Adrenal gland (tissue), 5 donors: ENCODE measurements around the gene AEBP1.

Experiments used
- POLR2A ChIP-seq, 2 donors: fragments of 450-650 bp; IDR thresholded peaks; one replicate each; pipeline ENCODE4 v1.6.1; 2017; ENCODE audit warnings: antibody characterized with exemption in 2 of 2, mild to moderate bottlenecking in 2 of 2, moderate library complexity in 1 of 2
- TF ChIP-seq, protein P1 (sequence below), 6 experiments: fragments of 450-650 bp in 4 of 6; fragments of 200-600 bp in 2 of 6; sonication (generic) in 1 of 6; IDR thresholded peaks; 1 replicate in 5 of 6; 2 replicates in 1 of 6; pipeline versions ENCODE4 v1.5.1 to v1.8.0; 2016 to 2021; ENCODE audit warnings: antibody characterized with exemption in 6 of 6, mild to moderate bottlenecking in 2 of 6, moderate library complexity in 1 of 6
- donor health status: DM: no; HTN: no; CAD: no.

- TF ChIP-seq, protein P1, sequence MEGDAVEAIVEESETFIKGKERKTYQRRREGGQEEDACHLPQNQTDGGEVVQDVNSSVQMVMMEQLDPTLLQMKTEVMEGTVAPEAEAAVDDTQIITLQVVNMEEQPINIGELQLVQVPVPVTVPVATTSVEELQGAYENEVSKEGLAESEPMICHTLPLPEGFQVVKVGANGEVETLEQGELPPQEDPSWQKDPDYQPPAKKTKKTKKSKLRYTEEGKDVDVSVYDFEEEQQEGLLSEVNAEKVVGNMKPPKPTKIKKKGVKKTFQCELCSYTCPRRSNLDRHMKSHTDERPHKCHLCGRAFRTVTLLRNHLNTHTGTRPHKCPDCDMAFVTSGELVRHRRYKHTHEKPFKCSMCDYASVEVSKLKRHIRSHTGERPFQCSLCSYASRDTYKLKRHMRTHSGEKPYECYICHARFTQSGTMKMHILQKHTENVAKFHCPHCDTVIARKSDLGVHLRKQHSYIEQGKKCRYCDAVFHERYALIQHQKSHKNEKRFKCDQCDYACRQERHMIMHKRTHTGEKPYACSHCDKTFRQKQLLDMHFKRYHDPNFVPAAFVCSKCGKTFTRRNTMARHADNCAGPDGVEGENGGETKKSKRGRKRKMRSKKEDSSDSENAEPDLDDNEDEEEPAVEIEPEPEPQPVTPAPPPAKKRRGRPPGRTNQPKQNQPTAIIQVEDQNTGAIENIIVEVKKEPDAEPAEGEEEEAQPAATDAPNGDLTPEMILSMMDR (IDR thresholded peaks at IDR 0.05), result no peak
- no peak for TF ChIP-seq POLR2A (IDR thresholded peaks at IDR 0.05)
Measured at GRCh38 chr7:44104860-44105771, 971 bp downstream of the AEBP1 start.
